Rectal smooth muscle tissue (tissue), 1 donor: ENCODE measurements around the gene RAP1GAP2.
A peak's percentile ranks its signal among the peaks of the same experiment; 100 is the strongest.

Experiments used
- H3K27ac ChIP-seq: one replicate; pipeline ENCODE4 v1.7.0; 2013; ENCODE audit warnings: low read depth, low read length, inconsistent platforms
- H3K27me3 ChIP-seq: one replicate; pipeline ENCODE4 v1.7.0; 2013; ENCODE audit warnings: low read length; ENCODE audit not compliant: control insufficient read depth, insufficient read depth
- H3K36me3 ChIP-seq: one replicate; pipeline ENCODE4 v1.7.0; 2013; ENCODE audit warnings: low read length; ENCODE audit not compliant: control insufficient read depth, insufficient read depth
- H3K4me1 ChIP-seq: one replicate; pipeline ENCODE4 v1.7.0; 2013; ENCODE audit warnings: low read length; ENCODE audit not compliant: control insufficient read depth, insufficient read depth
- H3K4me3 ChIP-seq: one replicate; pipeline ENCODE4 v1.7.0; 2013; ENCODE audit warnings: low read length
- H3K9ac ChIP-seq: one replicate; pipeline ENCODE4 v1.7.0; 2013; ENCODE audit warnings: low read length

The RAP1GAP2 gene

DNA sequence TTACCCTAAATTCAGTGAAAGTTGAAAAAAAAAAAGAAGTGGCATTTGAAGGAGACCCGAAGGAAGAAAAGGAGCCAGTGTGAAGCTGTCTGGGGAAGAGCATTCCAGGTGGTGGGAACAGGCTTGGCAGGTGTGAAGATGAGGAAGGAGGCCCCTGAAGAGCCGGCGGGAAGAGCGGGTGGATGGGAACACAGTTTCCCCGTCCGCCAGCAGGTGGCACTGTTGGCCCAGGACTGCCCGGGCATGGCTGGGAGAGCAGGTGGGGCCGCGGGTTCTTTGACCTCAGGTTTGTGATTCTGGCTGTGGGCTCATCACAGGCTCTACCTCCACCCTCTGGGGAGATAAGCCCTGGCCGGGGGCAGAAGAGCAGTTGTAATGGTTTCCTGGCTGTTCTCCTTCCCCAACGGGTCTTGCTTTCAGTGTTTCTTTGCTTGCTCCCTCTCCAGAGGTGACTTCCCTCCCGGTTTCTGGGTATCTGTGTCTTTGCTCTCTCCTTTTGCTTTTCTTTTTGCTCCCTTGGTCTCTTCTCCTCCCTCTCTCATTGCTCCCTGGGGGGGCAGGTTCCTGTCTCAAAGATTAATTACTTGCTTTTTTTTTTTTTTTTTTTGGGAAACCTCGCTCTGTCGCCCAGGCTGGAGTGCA is 32.3 kb downstream of the RAP1GAP2 start:
- Histone ChIP-seq H3K27ac (no peak overlapping the region), H3K4me1 (no peaks in the 10 kb centered on the region), H3K4me3 (no peak overlapping the region), H3K9ac (no peak overlapping the region), H3K36me3 (no peaks in the 10 kb centered on the region), H3K27me3 (no peaks in the 10 kb centered on the region)

DNA sequence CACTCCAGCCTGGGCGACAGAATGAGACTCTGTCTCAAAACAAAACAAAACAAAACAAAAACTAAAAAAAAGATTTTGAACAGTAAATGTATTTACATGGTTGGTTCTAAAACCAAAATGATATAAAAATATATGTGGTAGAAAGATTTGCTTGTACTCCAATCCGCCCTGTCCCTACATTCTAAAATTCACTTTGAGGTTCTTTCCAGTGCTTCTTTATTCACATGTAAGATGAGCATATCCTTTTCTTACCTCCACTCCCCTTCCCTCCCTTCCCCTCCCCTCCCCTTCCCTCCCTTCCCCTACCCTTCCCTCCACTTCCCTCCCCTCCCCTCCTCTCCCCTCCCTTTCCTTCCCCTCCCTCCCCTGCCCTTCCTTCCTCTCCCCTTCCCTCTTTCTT is 34.4 kb downstream of the RAP1GAP2 start:
- no peaks in the 10 kb centered on the region for H3K4me1 ChIP-seq
- H3K27me3 ChIP-seq: no peaks in the 10 kb centered on the region
- no peak overlapping the region for H3K9ac ChIP-seq
- H3K36me3 ChIP-seq: no peaks in the 10 kb centered on the region
- no peak overlapping the region for H3K27ac ChIP-seq
- H3K4me3 ChIP-seq: no peak overlapping the region

DNA sequence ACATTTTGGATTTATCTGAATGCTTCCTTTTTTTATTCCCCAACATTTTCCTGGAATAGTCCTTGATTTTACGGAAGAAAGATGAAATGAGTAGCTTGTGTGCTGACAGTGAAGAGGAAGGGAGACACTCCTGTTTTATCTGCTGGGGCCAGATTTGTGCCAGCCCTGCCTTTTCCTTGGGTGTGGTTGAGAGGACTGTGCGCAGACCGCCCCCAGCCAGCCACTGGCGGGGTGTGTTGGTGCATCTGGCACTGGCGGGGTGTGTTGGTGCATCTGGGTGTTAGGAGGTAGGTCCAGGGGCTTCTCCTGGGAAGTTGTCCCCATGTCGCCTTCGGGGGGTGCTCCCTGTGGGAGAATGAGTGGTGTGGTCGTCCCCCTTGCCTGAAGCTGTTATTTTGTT is 39.5 kb downstream of the RAP1GAP2 start:
- Histone ChIP-seq H3K4me1 (no peaks in the 10 kb centered on the region), H3K27me3 (no peaks in the 10 kb centered on the region), H3K4me3 (no peak overlapping the region), H3K27ac (no peak overlapping the region), H3K36me3 (no peaks in the 10 kb centered on the region), H3K9ac (no peak overlapping the region)

DNA sequence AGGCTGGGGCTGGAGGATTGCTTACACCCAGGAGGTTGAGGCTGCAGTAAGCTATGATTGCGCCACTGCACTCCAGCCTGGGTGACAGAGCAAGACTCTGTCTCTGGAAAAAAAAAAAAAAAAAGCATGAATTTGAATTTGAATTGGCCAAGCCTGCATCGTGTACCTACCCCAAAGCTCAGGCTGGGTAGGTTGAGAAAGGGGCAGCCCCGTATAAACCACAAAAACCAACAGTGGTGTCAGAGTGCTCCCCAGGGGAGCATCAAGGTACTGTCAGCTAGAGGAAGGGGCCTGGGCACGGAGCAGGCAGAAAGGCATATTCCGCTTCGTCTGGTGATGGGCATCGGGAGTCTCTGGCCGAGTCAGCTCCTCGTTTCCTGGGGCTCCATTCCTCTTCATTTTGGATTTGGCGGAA is 40.9 kb downstream of the RAP1GAP2 start:
- H3K27ac ChIP-seq: no peak overlapping the region
- H3K36me3 ChIP-seq: no peaks in the 10 kb centered on the region
- H3K4me1 ChIP-seq: no peaks in the 10 kb centered on the region
- H3K4me3 ChIP-seq: no peak overlapping the region
- H3K9ac ChIP-seq: no peak overlapping the region
- H3K27me3 ChIP-seq: no peaks in the 10 kb centered on the region

DNA sequence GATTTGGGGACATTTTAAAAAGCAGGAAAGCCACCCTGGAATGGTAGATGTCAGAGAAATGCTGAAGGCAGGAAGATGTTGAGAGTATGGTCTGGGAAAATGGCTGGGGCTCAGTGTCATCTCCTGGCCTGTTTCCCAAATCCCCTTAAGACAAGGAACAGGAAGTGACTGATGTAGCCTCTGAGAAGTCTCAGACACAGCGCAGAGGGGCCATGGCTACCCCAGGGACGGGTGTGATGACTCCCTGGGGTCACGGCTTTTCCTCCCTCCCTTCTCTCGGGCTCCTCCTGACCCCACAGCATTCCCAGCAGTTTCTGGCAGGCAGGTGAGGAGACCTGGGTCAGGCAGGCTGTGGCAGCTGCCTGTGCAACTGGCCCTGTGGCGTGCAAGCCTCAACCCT is 45.4 kb downstream of the RAP1GAP2 start:
- Histone ChIP-seq H3K4me1 (no peaks in the 10 kb centered on the region), H3K27ac (no peak overlapping the region), H3K27me3 (no peaks in the 10 kb centered on the region), H3K36me3 (no peaks in the 10 kb centered on the region), H3K4me3 (no peak overlapping the region), H3K9ac (no peak overlapping the region)

DNA sequence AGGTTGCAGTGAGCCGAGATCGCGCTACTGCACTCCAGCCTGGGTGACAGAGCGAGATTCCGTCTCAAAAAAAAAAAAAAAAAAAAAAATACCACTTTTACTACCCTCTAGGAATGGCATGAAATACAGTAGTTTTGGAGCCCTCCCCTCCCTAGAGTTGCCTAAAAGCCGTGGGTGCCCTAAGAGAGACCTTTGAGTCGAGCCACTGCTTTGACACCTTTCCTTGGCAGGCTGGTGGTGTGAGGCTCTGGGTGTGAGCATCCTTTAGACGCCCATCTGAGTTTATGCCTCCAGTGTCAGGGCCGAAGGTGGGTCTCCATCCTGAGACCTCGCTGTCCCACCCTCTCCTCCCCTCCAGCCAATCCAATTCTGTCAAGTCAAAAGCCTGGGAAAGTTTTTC is 46.2 kb downstream of the RAP1GAP2 start:
- Histone ChIP-seq H3K27ac (no peak overlapping the region), H3K27me3 (no peaks in the 10 kb centered on the region), H3K36me3 (no peaks in the 10 kb centered on the region), H3K4me1 (peaks cover under 1% of the 10 kb centered on the region), H3K4me3 (no peak overlapping the region), H3K9ac (no peak overlapping the region)

DNA sequence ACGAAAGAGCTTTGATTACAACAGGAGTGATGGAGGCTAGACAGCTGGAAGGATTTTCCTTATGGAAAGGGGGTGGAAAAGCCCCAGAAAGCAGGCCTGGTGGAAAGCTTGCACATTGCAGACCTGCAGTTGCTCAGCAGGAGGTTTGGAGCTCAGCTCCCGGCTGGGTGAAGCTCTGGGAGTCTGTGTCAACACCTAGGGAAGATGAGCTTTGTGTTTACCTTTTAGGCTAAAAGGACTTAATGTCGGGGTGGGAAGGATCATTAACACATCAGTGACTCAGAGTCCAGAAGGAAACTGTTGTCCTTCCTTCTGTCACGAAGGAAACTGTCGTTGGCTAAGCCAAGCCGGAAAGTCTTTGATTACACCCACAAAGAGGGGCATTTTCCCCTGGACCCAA is 48.2 kb downstream of the RAP1GAP2 start:
- Histone ChIP-seq H3K36me3 (no peaks in the 10 kb centered on the region), H3K9ac (no peak overlapping the region), H3K4me3 (no peak overlapping the region), H3K4me1 (peaks cover 7% of the 10 kb centered on the region), H3K27ac (no peak overlapping the region), H3K27me3 (no peaks in the 10 kb centered on the region)

DNA sequence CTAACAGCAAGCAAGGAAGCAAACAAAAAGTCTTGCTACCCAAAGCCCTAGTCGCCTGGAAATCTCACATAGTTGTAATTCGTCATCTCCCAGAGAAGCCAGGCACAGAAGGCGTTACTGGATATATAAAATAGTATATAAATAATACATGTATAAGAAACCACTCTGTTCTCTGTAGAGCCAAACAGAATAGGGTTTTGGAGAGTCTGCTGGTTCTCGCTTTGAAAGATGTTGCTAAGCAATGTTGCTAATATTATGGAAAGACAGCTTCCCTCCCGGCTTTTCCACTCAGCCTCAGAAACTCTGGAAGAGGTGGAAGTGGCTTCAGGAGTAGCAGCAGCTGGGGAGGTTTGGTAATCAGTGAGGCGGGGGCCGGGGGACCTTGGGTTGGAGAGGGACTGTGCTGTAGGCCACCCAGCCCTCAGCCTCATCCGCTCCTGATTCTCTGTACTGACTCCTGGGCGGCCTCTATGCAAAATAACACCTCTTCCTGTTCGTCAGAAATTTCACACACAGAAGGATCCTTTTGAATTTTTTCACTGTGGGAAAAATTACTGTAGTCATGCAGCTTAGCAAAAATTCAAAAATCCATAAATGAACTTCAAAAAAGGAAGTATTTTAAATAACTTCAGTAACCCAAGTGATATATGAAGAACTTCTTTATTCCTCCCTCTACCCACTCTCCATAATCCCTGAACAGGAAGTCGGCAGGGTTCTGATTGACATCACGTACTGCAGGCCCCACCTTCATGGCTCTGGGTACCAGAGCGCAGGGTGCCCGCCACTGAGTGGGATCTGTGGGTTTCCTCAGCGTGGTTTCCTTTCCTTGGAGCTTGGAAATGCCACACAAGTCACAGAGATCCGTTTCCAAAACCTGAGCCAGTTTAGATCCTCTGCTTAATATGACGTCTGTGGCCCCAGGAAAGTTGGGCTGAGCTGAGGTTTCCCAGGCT is 51.4 kb downstream of the RAP1GAP2 start:
- H3K27ac ChIP-seq: peak overlapping the region; percentile 52
- no peak overlapping the region for H3K9ac ChIP-seq
- H3K36me3 ChIP-seq: no peaks in the 10 kb centered on the region
- H3K4me3 ChIP-seq: no peak overlapping the region
- peaks cover 7% of the 10 kb centered on the region for H3K4me1 ChIP-seq
- no peaks in the 10 kb centered on the region for H3K27me3 ChIP-seq

DNA sequence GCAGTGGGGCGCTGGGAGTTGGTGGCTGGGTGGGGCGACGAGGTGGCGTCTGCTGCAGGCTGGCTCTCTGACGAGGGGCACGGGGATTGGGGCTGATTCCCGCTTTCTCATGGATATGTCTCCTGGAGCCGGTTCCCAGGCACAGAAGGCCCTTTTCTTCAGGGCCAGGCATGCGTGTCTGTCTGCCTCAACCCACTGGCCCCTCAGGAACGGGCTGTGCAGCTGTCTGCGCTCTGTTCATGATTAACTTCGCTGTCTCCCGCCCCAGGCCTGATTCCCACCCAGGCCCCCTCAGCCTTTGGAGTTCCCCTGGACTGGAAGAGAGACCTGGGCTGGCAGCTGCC is 53.1 kb downstream of the RAP1GAP2 start:
- Histone ChIP-seq H3K27me3 (no peaks in the 10 kb centered on the region), H3K36me3 (no peaks in the 10 kb centered on the region), H3K9ac (no peak overlapping the region), H3K4me1 (peaks cover 7% of the 10 kb centered on the region), H3K4me3 (no peak overlapping the region), H3K27ac (peak overlapping the region; percentile 22)

DNA sequence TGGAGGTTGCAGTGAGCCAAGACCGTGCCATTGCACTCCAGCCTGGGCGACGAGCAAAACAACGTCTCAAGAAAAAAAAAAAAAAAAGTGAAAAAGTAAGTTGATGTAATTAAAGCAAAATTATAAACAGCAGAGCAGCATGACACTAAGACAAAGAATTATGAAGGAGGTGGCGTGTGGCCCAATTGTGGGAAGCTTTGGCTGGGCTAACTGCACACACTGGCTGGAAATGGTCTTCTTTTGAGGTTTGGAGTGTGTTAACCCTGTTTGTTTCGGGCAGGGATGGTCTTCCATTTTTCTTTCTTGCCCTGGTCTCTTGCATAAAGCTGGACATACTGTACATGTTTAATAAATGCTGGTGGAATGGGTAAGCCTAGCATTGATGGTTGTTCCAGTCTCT is 54.8 kb downstream of the RAP1GAP2 start:
- no peaks in the 10 kb centered on the region for H3K36me3 ChIP-seq
- no peak overlapping the region for H3K27ac ChIP-seq
- H3K27me3 ChIP-seq: peaks cover 6% of the 10 kb centered on the region
- no peak overlapping the region for H3K9ac ChIP-seq
- H3K4me1 ChIP-seq: peaks cover 13% of the 10 kb centered on the region
- H3K4me3 ChIP-seq: no peak overlapping the region

DNA sequence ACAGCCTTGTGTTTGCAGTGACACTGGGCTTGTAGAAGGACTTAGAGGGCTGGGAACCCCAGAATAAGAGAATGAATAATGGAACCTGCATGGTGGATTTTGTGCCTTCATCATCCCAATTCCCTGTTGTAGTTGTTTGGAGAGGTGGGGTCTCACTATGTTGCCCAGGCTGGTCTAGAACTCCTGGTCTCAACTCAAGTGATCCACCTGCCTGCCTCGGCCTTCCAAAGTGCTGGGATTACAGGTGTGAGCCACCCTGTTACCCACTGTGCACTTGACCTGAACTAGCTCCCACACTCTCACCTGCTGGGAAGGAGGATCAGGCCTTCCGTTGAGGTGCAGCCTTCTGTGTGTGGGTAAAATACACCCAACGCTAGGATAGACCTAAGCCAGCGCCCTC is 55.4 kb downstream of the RAP1GAP2 start:
- peaks cover 6% of the 10 kb centered on the region for H3K27me3 ChIP-seq

DNA sequence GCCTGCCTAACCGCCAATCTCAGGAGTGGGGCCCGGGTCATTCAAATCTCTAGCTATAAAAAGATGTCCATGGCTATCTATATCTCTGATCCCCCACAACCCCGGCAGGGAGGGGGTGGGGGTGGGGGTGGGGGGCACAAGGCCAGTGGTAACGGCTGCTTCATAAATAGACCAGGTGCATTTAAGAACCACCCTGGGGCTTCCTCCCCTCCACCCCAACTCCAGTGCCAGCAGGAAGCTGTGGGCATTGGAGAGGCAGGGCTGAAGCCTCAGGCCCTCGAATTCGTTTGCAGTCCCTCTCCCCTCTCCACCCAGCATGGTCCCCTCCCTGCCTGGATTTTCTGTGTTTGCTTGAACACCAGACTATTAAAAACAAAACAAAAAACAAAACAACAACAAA is 56.0 kb downstream of the RAP1GAP2 start:
- peaks cover 6% of the 10 kb centered on the region for H3K27me3 ChIP-seq
- H3K4me3 ChIP-seq: no peak overlapping the region
- H3K27ac ChIP-seq: no peak overlapping the region
- H3K4me1 ChIP-seq: peaks cover 13% of the 10 kb centered on the region
- no peak overlapping the region for H3K9ac ChIP-seq
- no peaks in the 10 kb centered on the region for H3K36me3 ChIP-seq

More for the DNA sequence above, 55.4 kb downstream of the RAP1GAP2 start:
- Histone ChIP-seq H3K9ac (no peak overlapping the region), H3K4me3 (no peak overlapping the region), H3K4me1 (peaks cover 13% of the 10 kb centered on the region), H3K27ac (no peak overlapping the region), H3K36me3 (no peaks in the 10 kb centered on the region)
